ENCODE results near the gene OR2T34. TPM values are rescaled to one million over a fixed set of nuclear protein-coding genes. Genes with fewer than 3 reads are reported as not detected.
"Not testable (repeated sequence)": the region's sequence is repeated elsewhere in the genome, so short reads cannot be mapped to it uniquely, and the experiment has no call there.

OR2T34 gene
- polyA plus RNA-seq (2011; rRNA removed) = not detected in 2 replicates
- not detected in 2 replicates for polyA plus RNA-seq (2012; cell fraction: cytosol; rRNA removed)
- polyA plus RNA-seq (2012; cell fraction: nucleus; rRNA removed) = not detected in 2 replicates
- polyA plus RNA-seq (2017; fragmentation: RNase III; extraction: RNeasy Plus Mini Kit Qiagen cat#74134 plus additional on column Dnase treatment) = not detected in 3 replicates
- not detected in 2 replicates for polyA minus RNA-seq (2011; rRNA and poly(A)+ RNA removed)

GRCh38 chr1:248574657-248575056 lies at the start of gene OR2T34:
OR2T34 (minus strand) TSS chr1:248574757; CDS start chr1:248574757, 0 bp downstream.
- FAIRE-seq; ATAC-seq; DNase-seq (ENCODE audit: low read depth in 1 of 2, low spot score in 1 of 2); H3K9me3 ChIP-seq; H3K4me3 ChIP-seq; H3K4me2 ChIP-seq; H3K27ac ChIP-seq; H3K4me1 ChIP-seq; POLR2A ChIA-PET; CTCF ChIA-PET: not testable (repeated sequence)
- WGBS (ENCODE audit: missing lambda C conversion rate) = 4% methylated on average over 3 of the region's 3 CpGs

GRCh38 chr1:248622570-248623001 lies 48.0 kb upstream of the OR2T34 start:
- H3K9me3 ChIP-seq = no peaks in the 10 kb centered on the region
- peak; percentile 77 for FAIRE-seq
- 59% methylated on average over 4 of the region's 4 CpGs for WGBS (ENCODE audit: missing lambda C conversion rate)
- H3K4me2 ChIP-seq = no peak overlapping the region
- no peak overlapping the region for H3K4me3 ChIP-seq
- peak; percentile 82 to 85 for ATAC-seq
- DNase-seq (ENCODE audit: low read depth in 1 of 2, low spot score in 1 of 2) = peak; percentile 44 to 54
- TF ChIP-seq RCOR1 (IDR thresholded peaks at IDR 0.05; ENCODE audit: low read depth, low read length) (no peak), RAD21 (conservative IDR thresholded peaks at IDR 0.05 in 1 of 2, IDR thresholded peaks at IDR 0.05 in 1 of 2) (peak; percentile 53 to 67), PHF8 (IDR thresholded peaks at IDR 0.05; ENCODE audit: borderline replicate concordance, low read depth) (no peak), CTCF (IDR thresholded peaks at IDR 0.05) (peak; percentile 43), SMC3 (IDR thresholded peaks at IDR 0.05) (peak; percentile 46; the same call in 2 of the 3 replicates)
- H3K27ac ChIP-seq = no peak overlapping the region
- POLR2A ChIA-PET = no interaction called here
- CTCF ChIA-PET = interaction anchor here (0.7 to 2.2 kb wide), 4 partner anchors 8 to 245 kb away, joined by 3 to 12 read pairs (median 6); no protein-coding TSS in a partner anchor
- H3K4me1 ChIP-seq = no peaks in the 10 kb centered on the region

GRCh38 chr1:248621770-248622169 lies 47.2 kb upstream of the OR2T34 start:
- ChIA-PET POLR2A (no interaction called here), CTCF (interaction anchor here (1.2 to 2.2 kb wide), 3 partner anchors 8 to 183 kb away, joined by 3 to 12 read pairs (median 10); no protein-coding TSS in a partner anchor)
- Histone ChIP-seq H3K9me3 (no peaks in the 10 kb centered on the region), H3K4me1 (no peaks in the 10 kb centered on the region), H3K27ac (no peak overlapping the region), H3K4me2 (no peak overlapping the region), H3K4me3 (no peak overlapping the region)
- TF ChIP-seq POLR2AphosphoS2 (conservative IDR thresholded peaks at IDR 0.05; ENCODE audit: low read length) (no peak), HOXA7 (CRISPR knock-in tag; IDR thresholded peaks at IDR 0.05) (no peak), CTCF (IDR thresholded peaks at IDR 0.05) (no peak), JUN (IDR thresholded peaks at IDR 0.05) (no peak), PHF8 (IDR thresholded peaks at IDR 0.05; ENCODE audit: borderline replicate concordance, low read depth) (no peak)
- no peak for FAIRE-seq
- WGBS (ENCODE audit: missing lambda C conversion rate) = 8% methylated on average over 7 of the region's 7 CpGs
- no peak for DNase-seq (ENCODE audit: low read depth in 1 of 2, low spot score in 1 of 2)
- ATAC-seq = no peak

GRCh38 chr1:248618878-248619277 lies 44.3 kb upstream of the OR2T34 start:
- no peak overlapping the region for H3K4me3 ChIP-seq
- 0% methylated on average over 3 of the region's 3 CpGs for WGBS (ENCODE audit: missing lambda C conversion rate)
- POLR2A ChIA-PET = no interaction called here
- H3K27ac ChIP-seq = no peak overlapping the region
- ATAC-seq (peak; percentile 83 to 93; a peak in 5 of 6 replicates), DNase-seq (ENCODE audit: low read depth in 1 of 2, low spot score in 1 of 2) (peak; percentile 23 to 58), FAIRE-seq (no peak)
- no peaks in the 10 kb centered on the region for H3K9me3 ChIP-seq
- H3K4me1 ChIP-seq = no peaks in the 10 kb centered on the region
- CTCF ChIA-PET = interaction anchor here (1.0 to 1.1 kb wide), 2 partner anchors 15 to 185 kb away, joined by 3 to 5 read pairs; no protein-coding TSS in a partner anchor
- 0 out of 3 replicates have a peak overlapping the region, but pooled peaks have one; percentile 25 for H3K4me2 ChIP-seq
- TF ChIP-seq CTCF (IDR thresholded peaks at IDR 0.05) (peak; percentile 63), RAD21 (conservative IDR thresholded peaks at IDR 0.05 in 1 of 2, IDR thresholded peaks at IDR 0.05 in 1 of 2) (peak; percentile 50 to 68; a peak in 4 of 5 replicates), KDM1A (IDR thresholded peaks at IDR 0.05; ENCODE audit: low read depth) (no peak), FOXS1 (CRISPR knock-in tag; IDR thresholded peaks at IDR 0.05) (no peak), SMC3 (IDR thresholded peaks at IDR 0.05) (peak; percentile 49; the same call in 2 of the 3 replicates), ESRRA (IDR thresholded peaks at IDR 0.05; ENCODE audit: borderline replicate concordance, low read length) (no peak), TP53 (CRISPR knock-in tag; IDR thresholded peaks at IDR 0.05) (no peak), SREBF2 (IDR thresholded peaks at IDR 0.05) (no peak), FOSL2 (IDR thresholded peaks at IDR 0.05) (no peak), FOSL2 (CRISPR knock-in tag; IDR thresholded peaks at IDR 0.05) (no peak), EHF (CRISPR knock-in tag; IDR thresholded peaks at IDR 0.05) (no peak), E2F6 (IDR thresholded peaks at IDR 0.05; ENCODE audit: borderline replicate concordance, low read depth) (no peak), HOXA7 (CRISPR knock-in tag; IDR thresholded peaks at IDR 0.05) (no peak), JUNB (IDR thresholded peaks at IDR 0.05) (no peak), USF2 (IDR thresholded peaks at IDR 0.05) (no peak)

Data from A549 (cell line).